H9 (cell line): Measurements from ENCODE around the gene KRT35. TPM values are rescaled to one million over a fixed set of nuclear protein-coding genes. Genes with fewer than 3 reads are reported as not detected.

Experiments
- DNase-seq: peaks from one replicate; pipeline ENCODE4 v3.0.0-alpha.2; 2017
- H2AFZ ChIP-seq: one replicate; pipeline ENCODE4 v1.6.1; 2013; ENCODE audit warnings: mild to moderate bottlenecking, low read length, control low read depth, moderate library complexity
- H2AK5ac ChIP-seq: 2 replicates; pipeline ENCODE4 v1.6.1; 2013; ENCODE audit warnings: low read length, control low read depth, mixed read lengths; ENCODE audit not compliant: insufficient read length
- H2BK120ac ChIP-seq: one replicate; pipeline ENCODE4 v1.6.1; 2013; ENCODE audit warnings: low read depth, mild to moderate bottlenecking, low read length, control low read depth, inconsistent platforms; ENCODE audit not compliant: poor library complexity, severe bottlenecking
- H2BK12ac ChIP-seq: 2 replicates; pipeline ENCODE4 v1.6.1; 2013; ENCODE audit warnings: low read length, control low read depth, mixed read lengths, low read depth; ENCODE audit not compliant: insufficient read length
- H2BK15ac ChIP-seq: 2 replicates; pipeline ENCODE4 v1.6.1; 2013; ENCODE audit warnings: low read depth, low read length, control low read depth
- H2BK20ac ChIP-seq: one replicate; pipeline ENCODE4 v1.6.1; 2013; ENCODE audit warnings: low read depth, mild to moderate bottlenecking, low read length, control low read depth, inconsistent platforms; ENCODE audit not compliant: poor library complexity, severe bottlenecking
- H2BK5ac ChIP-seq: 2 replicates; pipeline ENCODE4 v1.6.1; 2013; ENCODE audit warnings: low read length, control low read depth, mixed read lengths; ENCODE audit not compliant: insufficient read length
- H3K14ac ChIP-seq: 2 replicates; pipeline ENCODE4 v1.6.1; 2013; ENCODE audit warnings: low read length, control low read depth; ENCODE audit not compliant: insufficient read depth
- H3K18ac ChIP-seq: 2 replicates; pipeline ENCODE4 v1.6.1; 2013; ENCODE audit warnings: low read depth, mild to moderate bottlenecking, mixed read lengths, low read length, control low read depth; ENCODE audit not compliant: insufficient read length
- H3K23ac ChIP-seq: 2 replicates; pipeline ENCODE4 v1.6.1; 2013; ENCODE audit warnings: low read length, control low read depth, mixed read lengths, low read depth; ENCODE audit not compliant: insufficient read length
- H3K23me2 ChIP-seq: 2 replicates; pipeline ENCODE4 v1.6.1; 2013; ENCODE audit warnings: low read depth, mild to moderate bottlenecking, mixed read lengths, low read length, control low read depth; ENCODE audit not compliant: insufficient read length, poor library complexity, severe bottlenecking
- H3K27ac ChIP-seq: 2 replicates; pipeline ENCODE4 v1.5.1; 2013; ENCODE audit warnings: low read length, control low read depth, mixed read lengths, low read depth; ENCODE audit not compliant: insufficient read length
- H3K27me3 ChIP-seq: 2 replicates; pipeline ENCODE4 v1.6.1; 2013; ENCODE audit warnings: low read length, control low read depth, inconsistent platforms; ENCODE audit not compliant: insufficient read depth
- H3K4ac ChIP-seq: 2 replicates; pipeline ENCODE4 v1.6.1; 2013; ENCODE audit warnings: low read depth, mild to moderate bottlenecking, control low read depth, inconsistent platforms, low read length, moderate library complexity
- H3K4me1 ChIP-seq: 2 replicates; pipeline ENCODE4 v1.6.1; 2013; ENCODE audit warnings: low read length, control low read depth, inconsistent platforms; ENCODE audit not compliant: insufficient read depth
- H3K4me2 ChIP-seq: 2 replicates; pipeline ENCODE4 v1.6.1; 2013; ENCODE audit warnings: low read length, control low read depth, mixed read lengths; ENCODE audit not compliant: insufficient read length, insufficient read depth
- H3K56ac ChIP-seq: 2 replicates; pipeline ENCODE4 v1.6.1; 2013; ENCODE audit warnings: low read depth, mild to moderate bottlenecking, mixed read lengths, low read length, control low read depth; ENCODE audit not compliant: insufficient read length
- H3K79me1 ChIP-seq: 2 replicates; pipeline ENCODE4 v1.6.1; 2013; ENCODE audit warnings: low read depth, mild to moderate bottlenecking, moderate library complexity, low read length, control low read depth, inconsistent platforms; ENCODE audit not compliant: insufficient read depth, poor library complexity, severe bottlenecking
- H3K79me2 ChIP-seq: 2 replicates; pipeline ENCODE4 v1.6.1; 2013; ENCODE audit warnings: low read length, control low read depth, inconsistent platforms; ENCODE audit not compliant: insufficient read depth
- H3K9ac ChIP-seq: 2 replicates; pipeline ENCODE4 v1.6.1; 2013; ENCODE audit warnings: low read length, control low read depth, mixed read lengths; ENCODE audit not compliant: insufficient read length; ENCODE audit errors: extremely low read depth
- H3K9me3 ChIP-seq: one replicate; pipeline ENCODE4 v1.6.1; 2013; ENCODE audit warnings: low read depth, low read length, inconsistent platforms; ENCODE audit not compliant: control insufficient read depth
- H3T11ph ChIP-seq: one replicate; pipeline ENCODE4 v1.6.1; 2013; ENCODE audit warnings: mild to moderate bottlenecking, low read length, control low read depth, inconsistent platforms
- H4K20me1 ChIP-seq: one replicate; pipeline ENCODE4 v1.6.1; 2013; ENCODE audit not compliant: control insufficient read depth, insufficient read length, insufficient read depth
- H4K5ac ChIP-seq: 2 replicates; pipeline ENCODE4 v1.6.1; 2013; ENCODE audit warnings: low read depth, mild to moderate bottlenecking, mixed read lengths, low read length, control low read depth; ENCODE audit not compliant: insufficient read length
- H4K8ac ChIP-seq: replicated peaks from 2 replicates; pipeline ENCODE4 v1.6.1; 2013; ENCODE audit warnings: low read length, control low read depth, mixed read lengths, low read depth; ENCODE audit not compliant: insufficient read length
- H4K91ac ChIP-seq: 2 replicates; pipeline ENCODE4 v1.6.1; 2013; ENCODE audit warnings: low read depth, mild to moderate bottlenecking, moderate library complexity, mixed read lengths, low read length, control low read depth; ENCODE audit not compliant: insufficient read length
- H3K27ac Mint-ChIP-seq, 3 experiments: 2 replicates in 2 of 3; 3 replicates in 1 of 3; pipeline ENCODE4 v1.8.0; 2020 to 2021; ENCODE audit warnings: mixed read lengths in 3 of 3, mild to moderate bottlenecking in 1 of 3, moderate library complexity in 1 of 3
- H3K27me3 Mint-ChIP-seq: 2 replicates; pipeline ENCODE4 v1.8.0; 2021; ENCODE audit warnings: low read depth, mild to moderate bottlenecking, moderate library complexity, mixed read lengths
- H3K36me3 Mint-ChIP-seq, 3 experiments: 2 replicates in 2 of 3; 3 replicates in 1 of 3; pipeline ENCODE4 v1.8.0; 2020 to 2021; ENCODE audit warnings: low read depth in 3 of 3, mixed read lengths in 3 of 3; ENCODE audit not compliant: insufficient read depth in 1 of 3
- H3K4me1 Mint-ChIP-seq, 2 experiments: 2 replicates each; pipeline ENCODE4 v1.8.0; 2020; ENCODE audit warnings: mixed read lengths in 2 of 2
- H3K4me3 Mint-ChIP-seq, 2 experiments: 2 replicates in 1 of 2; 3 replicates in 1 of 2; pipeline ENCODE4 v1.8.0; 2020 to 2021; ENCODE audit warnings: mild to moderate bottlenecking in 2 of 2, mixed read lengths in 2 of 2, moderate library complexity in 1 of 2
- H3K9me3 Mint-ChIP-seq, 2 experiments: 2 replicates in 1 of 2; 3 replicates in 1 of 2; pipeline ENCODE4 v1.8.0; 2020; ENCODE audit warnings: mild to moderate bottlenecking in 2 of 2, mixed read lengths in 2 of 2, moderate library complexity in 1 of 2
- total RNA-seq: library from RNA; stranded (reverse); gene quantifications from 2 replicates; pipeline ENCODE4 v1.2.1, GENCODE V29; 2021
- TF ChIP-seq, protein P1 (sequence below): fragments of 200-600 bp; sonication (generic); conservative IDR thresholded peaks from 3 replicates; pipeline ENCODE4 v1.8.0; 2021; ENCODE audit warnings: antibody characterized with exemption, mild to moderate bottlenecking

KRT35 gene
- total RNA-seq, 1 experiment from 2014 or later: not detected

DNA sequence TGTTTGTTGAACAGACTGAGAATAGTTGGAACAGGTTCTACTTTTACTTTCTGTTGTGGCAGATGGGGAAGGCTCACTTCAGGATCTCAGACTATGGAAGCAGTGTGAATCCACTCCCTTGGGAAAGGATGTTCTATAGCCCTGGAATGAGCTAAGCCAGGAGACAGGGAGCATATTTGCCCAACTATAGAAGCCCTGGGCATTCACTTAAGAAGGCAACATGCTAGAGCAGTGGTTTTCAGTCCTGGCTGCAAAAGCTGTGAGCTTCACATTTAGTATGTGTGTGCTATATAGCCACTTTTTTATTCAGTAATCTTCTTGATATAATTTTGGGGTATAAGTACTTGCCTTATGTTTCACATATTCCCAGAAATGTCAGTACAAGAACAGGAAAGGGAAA, 12.6 kb downstream of the KRT35 start:
- Histone ChIP-seq H3K18ac (no peak overlapping the region), H3K27ac (no peak overlapping the region), H3K4me1 (no peaks in the 10 kb centered on the region), H2AK5ac (no peak overlapping the region), H3K9ac (no peak overlapping the region), H3T11ph (no peak overlapping the region), H3K9me3 (no peaks in the 10 kb centered on the region), H3K27me3 (no peaks in the 10 kb centered on the region), H2BK12ac (no peak overlapping the region), H2AFZ (no peak overlapping the region), H2BK20ac (no peak overlapping the region), H3K4me2 (no peak overlapping the region), H4K5ac (no peak overlapping the region), H4K8ac (no peak overlapping the region), H3K79me1 (no peaks in the 10 kb centered on the region), H3K23me2 (no peaks in the 10 kb centered on the region), H3K56ac (no peak overlapping the region), H3K14ac (no peak overlapping the region), H4K91ac (no peak overlapping the region), H2BK5ac (no peak overlapping the region), H2BK120ac (no peak overlapping the region), H2BK15ac (no peak overlapping the region), H3K79me2 (no peaks in the 10 kb centered on the region), H3K4ac (no peak overlapping the region), H4K20me1 (no peaks in the 10 kb centered on the region), H3K23ac (no peak overlapping the region)
- H3K27me3 Mint-ChIP-seq: peaks cover 8% of the 10 kb centered on the region
- no peak overlapping the region for H3K27ac Mint-ChIP-seq
- no peak overlapping the region for H3K4me3 Mint-ChIP-seq
- H3K9me3 Mint-ChIP-seq: peaks cover 9 to 11% of the 10 kb centered on the region in 2 experiments; a peak in 3 of 5 replicates
- DNase-seq: no peak
- H3K36me3 Mint-ChIP-seq: no peaks in the 10 kb centered on the region; a peak in 1 of 7 replicates
- H3K4me1 Mint-ChIP-seq: no peaks in the 10 kb centered on the region
- TF ChIP-seq, protein P1, sequence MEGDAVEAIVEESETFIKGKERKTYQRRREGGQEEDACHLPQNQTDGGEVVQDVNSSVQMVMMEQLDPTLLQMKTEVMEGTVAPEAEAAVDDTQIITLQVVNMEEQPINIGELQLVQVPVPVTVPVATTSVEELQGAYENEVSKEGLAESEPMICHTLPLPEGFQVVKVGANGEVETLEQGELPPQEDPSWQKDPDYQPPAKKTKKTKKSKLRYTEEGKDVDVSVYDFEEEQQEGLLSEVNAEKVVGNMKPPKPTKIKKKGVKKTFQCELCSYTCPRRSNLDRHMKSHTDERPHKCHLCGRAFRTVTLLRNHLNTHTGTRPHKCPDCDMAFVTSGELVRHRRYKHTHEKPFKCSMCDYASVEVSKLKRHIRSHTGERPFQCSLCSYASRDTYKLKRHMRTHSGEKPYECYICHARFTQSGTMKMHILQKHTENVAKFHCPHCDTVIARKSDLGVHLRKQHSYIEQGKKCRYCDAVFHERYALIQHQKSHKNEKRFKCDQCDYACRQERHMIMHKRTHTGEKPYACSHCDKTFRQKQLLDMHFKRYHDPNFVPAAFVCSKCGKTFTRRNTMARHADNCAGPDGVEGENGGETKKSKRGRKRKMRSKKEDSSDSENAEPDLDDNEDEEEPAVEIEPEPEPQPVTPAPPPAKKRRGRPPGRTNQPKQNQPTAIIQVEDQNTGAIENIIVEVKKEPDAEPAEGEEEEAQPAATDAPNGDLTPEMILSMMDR: no peak
